ENCODE measurements around the gene TDRD10.

GRCh38 chr1:154499446-154499845 is 2.6 kb upstream of the TDRD10 start:
- TF ChIP-seq CTCF (IDR thresholded peaks at IDR 0.05), result no peak
- no peak for TF ChIP-seq POLR2A (IDR thresholded peaks at IDR 0.05; ENCODE audit: low read depth)

Measured in esophagus muscularis mucosa (tissue), 3 donors.